CD4-positive, CD25-positive, alpha-beta regulatory T cell (primary cell): ENCODE measurements around the gene CFAP99. TPM values are rescaled to one million over a fixed set of nuclear protein-coding genes. Genes with fewer than 3 reads are reported as not detected.
A peak's percentile ranks its signal among the peaks of the same experiment; 100 is the strongest.

Source experiments
- ATAC-seq, 2 donors: fragments of 150-1000 bp; cut with Tn5 transposase; one replicate each; pipeline ENCODE4 v1.10.0; 2021; ENCODE audit warnings: low read depth in 2 of 2, moderate number of reproducible peaks in 2 of 2, moderate library complexity in 1 of 2
- DNase-seq, 3 donors: peaks; one replicate each; pipeline versions ENCODE4 v3.0.0 to v3.0.0-alpha.2; 2012 to 2022; ENCODE audit warnings: mixed read lengths in 1 of 3
- H3K27ac ChIP-seq: one replicate; pipeline ENCODE4 v1.7.0; 2013; ENCODE audit warnings: mild to moderate bottlenecking, low read length; ENCODE audit not compliant: insufficient read depth, poor library complexity, severe bottlenecking
- H3K27me3 ChIP-seq: one replicate; pipeline ENCODE4 v1.7.0; 2013; ENCODE audit warnings: low read length; ENCODE audit not compliant: control insufficient read depth, insufficient read depth
- H3K36me3 ChIP-seq: one replicate; pipeline ENCODE4 v1.7.0; 2013; ENCODE audit warnings: mild to moderate bottlenecking, low read length, moderate library complexity; ENCODE audit not compliant: control insufficient read depth, insufficient read depth
- H3K4me1 ChIP-seq: 2 replicates; pipeline ENCODE4 v1.7.0; 2013; ENCODE audit warnings: mild to moderate bottlenecking, low read length; ENCODE audit not compliant: insufficient read depth, control insufficient read depth, poor library complexity, severe bottlenecking
- H3K4me3 ChIP-seq: one replicate; pipeline ENCODE4 v1.7.0; 2013; ENCODE audit warnings: low read depth, mild to moderate bottlenecking, low read length, moderate library complexity
- H3K9me3 ChIP-seq, 2 experiments: 1 replicate in 1 of 2; 2 replicates in 1 of 2; pipeline ENCODE4 v1.7.0; 2013; ENCODE audit warnings: low read length in 2 of 2, mild to moderate bottlenecking in 1 of 2, moderate library complexity in 1 of 2; ENCODE audit not compliant: control insufficient read depth in 2 of 2
- H3K27ac Mint-ChIP-seq, 3 donors: one replicate each; pipeline ENCODE4 v1.8.0; 2020 to 2022; ENCODE audit warnings: mild to moderate bottlenecking in 3 of 3, mixed read lengths in 3 of 3, moderate library complexity in 2 of 3
- H3K27me3 Mint-ChIP-seq: one replicate; pipeline ENCODE4 v1.8.0; 2022; ENCODE audit warnings: mild to moderate bottlenecking, mixed read lengths
- H3K36me3 Mint-ChIP-seq: one replicate; pipeline ENCODE4 v1.8.0; 2020; ENCODE audit warnings: mixed read lengths
- H3K4me1 Mint-ChIP-seq, 4 donors: one replicate each; pipeline ENCODE4 v1.8.0; 2020 to 2022; ENCODE audit warnings: mixed read lengths in 4 of 4, mild to moderate bottlenecking in 1 of 4
- H3K4me3 Mint-ChIP-seq, 4 donors: one replicate each; pipeline ENCODE4 v1.8.0; 2020 to 2022; ENCODE audit warnings: mild to moderate bottlenecking in 4 of 4, mixed read lengths in 4 of 4, moderate library complexity in 3 of 4
- H3K9me3 Mint-ChIP-seq, 7 donors: one replicate each; pipeline ENCODE4 v1.8.0; 2020 to 2022; ENCODE audit warnings: mixed read lengths in 7 of 7, mild to moderate bottlenecking in 3 of 7, moderate library complexity in 2 of 7
- polyA plus RNA-seq, 4 donors: library from polyadenylated mRNA; unstranded; fragments of 300-500 nt; fragmentation: Illumina TruSeq; gene quantifications; one replicate each; pipeline ENCODE4 v1.2.3, GENCODE V29; 2021
- total RNA-seq: library from RNA; stranded (reverse); gene quantifications from one replicate; pipeline ENCODE4 v1.2.3, GENCODE V29; 2022

Gene CFAP99
- total and polyA plus RNA-seq, 5 donors from 2014 or later: 0.20 TPM; not detected in 4

GRCh38 chr4:2419814-2420213 lies 1.1 kb downstream of the CFAP99 start:
- DNase-seq: no peak
- H3K4me3 ChIP-seq: no peak overlapping the region

GRCh38 chr4:2421928-2422327 lies 3.2 kb downstream of the CFAP99 start:
- Histone ChIP-seq H3K27me3 (peaks cover 8% of the 10 kb centered on the region), H3K4me3 (no peak overlapping the region), H3K4me1 (peaks cover 19% of the 10 kb centered on the region), H3K36me3 (no peaks in the 10 kb centered on the region), H3K27ac (no peak overlapping the region), H3K9me3 (no peaks in the 10 kb centered on the region)
- DNase-seq (no peak), ATAC-seq (no peak)
- Mint-ChIP-seq H3K36me3 (no peaks in the 10 kb centered on the region), H3K27me3 (peaks cover 40% of the 10 kb centered on the region), H3K9me3 (no peaks in the 10 kb centered on the region), H3K27ac (peak overlapping the region in 1 of 3 donors; percentile 66), H3K4me1 (peaks cover 6 to 22% (median 10%) of the 10 kb centered on the region in 4 donors), H3K4me3 (no peak overlapping the region)

More at GRCh38 chr4:2419814-2420213, 1.1 kb downstream of the CFAP99 start:
- H3K36me3 Mint-ChIP-seq: no peaks in the 10 kb centered on the region
- peaks cover 6 to 39% (median 22%) of the 10 kb centered on the region in 4 donors for H3K4me1 Mint-ChIP-seq
- ATAC-seq: no peak
- H3K27ac Mint-ChIP-seq: peak overlapping the region; percentile 26 to 83 (median 83)
- H3K27me3 Mint-ChIP-seq: peaks cover 40% of the 10 kb centered on the region
- H3K27ac ChIP-seq: peak overlapping the region; percentile 93
- H3K9me3 Mint-ChIP-seq: no peaks in the 10 kb centered on the region
- H3K36me3 ChIP-seq: no peaks in the 10 kb centered on the region
- H3K4me1 ChIP-seq: peaks cover 36% of the 10 kb centered on the region
- H3K4me3 Mint-ChIP-seq: peak overlapping the region; percentile 49 to 91 (median 89)
- peaks cover 8% of the 10 kb centered on the region for H3K27me3 ChIP-seq
- H3K9me3 ChIP-seq: no peaks in the 10 kb centered on the region

DNA sequence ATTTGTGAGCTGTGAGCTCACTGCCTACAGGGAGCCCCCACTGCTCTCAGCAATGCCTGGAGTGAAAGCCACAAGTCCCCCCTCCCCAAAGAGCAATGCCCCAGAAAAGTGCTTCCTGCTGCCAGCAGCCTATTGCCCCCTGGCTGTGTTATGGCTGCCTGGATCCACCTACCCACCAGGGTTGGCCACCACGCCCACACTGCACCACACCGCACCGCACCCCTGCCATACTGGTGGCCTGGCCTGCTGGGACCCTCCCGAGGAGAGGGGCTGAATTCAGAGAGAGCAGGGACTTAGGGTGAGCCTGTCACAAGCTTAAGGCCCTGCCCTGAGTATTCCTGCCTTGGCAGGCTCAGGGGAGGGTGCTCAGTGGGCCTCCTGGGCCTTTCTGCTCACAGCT lies 4.3 kb downstream of the CFAP99 start:
- H3K27ac ChIP-seq: no peak overlapping the region
- ATAC-seq (no peak), DNase-seq (no peak)
- H3K27me3 ChIP-seq: peaks cover 8% of the 10 kb centered on the region
- no peak overlapping the region for H3K4me3 Mint-ChIP-seq
- no peaks in the 10 kb centered on the region for H3K9me3 ChIP-seq
- H3K36me3 Mint-ChIP-seq: no peaks in the 10 kb centered on the region
- H3K4me1 Mint-ChIP-seq: peaks cover 6 to 15% (median 10%) of the 10 kb centered on the region in 4 donors
- H3K27me3 Mint-ChIP-seq: peaks cover 40% of the 10 kb centered on the region
- no peaks in the 10 kb centered on the region for H3K9me3 Mint-ChIP-seq
- peaks cover 11% of the 10 kb centered on the region for H3K4me1 ChIP-seq
- H3K27ac Mint-ChIP-seq: no peak overlapping the region
- H3K4me3 ChIP-seq: no peak overlapping the region
- no peaks in the 10 kb centered on the region for H3K36me3 ChIP-seq

DNA sequence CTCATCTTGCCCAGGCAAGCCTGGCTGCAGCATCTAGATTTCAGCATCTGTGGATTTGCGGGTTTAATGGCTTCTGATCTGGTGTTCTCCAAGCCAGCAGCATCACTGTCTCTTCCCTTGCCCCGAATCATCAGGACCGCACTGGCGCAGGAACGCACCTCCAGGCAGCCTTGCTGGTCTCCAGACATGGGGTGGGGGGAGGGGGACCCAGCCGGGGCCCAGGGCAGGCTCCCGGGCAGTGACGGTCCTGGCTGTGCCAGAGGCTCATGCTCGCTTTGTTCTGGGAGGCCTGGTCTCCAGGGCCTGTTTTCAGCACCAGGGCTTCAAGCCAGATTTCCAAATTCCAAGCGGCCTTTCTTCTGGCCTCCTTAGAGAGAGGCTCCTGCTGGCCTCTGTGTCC lies 4.9 kb downstream of the CFAP99 start:
- H3K27ac ChIP-seq: no peak overlapping the region

DNA sequence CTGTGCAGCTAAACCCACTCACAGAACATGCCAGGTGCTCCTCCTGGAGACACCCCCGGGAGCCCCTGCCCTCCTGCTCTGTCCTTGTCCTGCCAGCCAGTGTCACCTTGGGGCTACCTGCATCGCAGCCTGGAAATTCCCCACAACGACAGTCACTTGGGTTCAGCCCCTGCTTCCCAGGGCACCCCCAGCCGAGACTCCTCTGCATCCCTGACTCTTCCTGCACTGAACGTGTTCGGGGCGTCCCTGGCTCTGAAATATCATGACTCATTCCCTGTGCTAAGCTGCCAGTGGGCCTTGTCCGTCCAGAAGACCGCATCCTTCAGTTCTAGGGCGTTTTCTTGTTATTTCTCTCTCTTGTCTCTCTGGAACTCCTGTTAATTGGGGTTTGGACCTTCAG lies 5.8 kb downstream of the CFAP99 start:
- Histone ChIP-seq H3K27ac (no peak overlapping the region), H3K9me3 (no peaks in the 10 kb centered on the region), H3K4me1 (peaks cover 2% of the 10 kb centered on the region), H3K36me3 (no peaks in the 10 kb centered on the region), H3K27me3 (peaks cover 8% of the 10 kb centered on the region), H3K4me3 (no peak overlapping the region)
- Mint-ChIP-seq H3K27ac (no peak overlapping the region), H3K4me1 (peaks cover 0 to 10% (median 7%) of the 10 kb centered on the region in 4 donors), H3K36me3 (no peaks in the 10 kb centered on the region), H3K9me3 (no peaks in the 10 kb centered on the region), H3K4me3 (no peak overlapping the region), H3K27me3 (peaks cover 38% of the 10 kb centered on the region)
- DNase-seq (no peak), ATAC-seq (no peak)

More for the DNA sequence above, 4.9 kb downstream of the CFAP99 start:
- ATAC-seq (no peak), DNase-seq (no peak)
- H3K4me1 Mint-ChIP-seq: peaks cover 6 to 15% (median 10%) of the 10 kb centered on the region in 4 donors
- H3K27ac Mint-ChIP-seq: no peak overlapping the region
- Histone ChIP-seq H3K4me3 (no peak overlapping the region), H3K27me3 (peaks cover 8% of the 10 kb centered on the region), H3K36me3 (no peaks in the 10 kb centered on the region), H3K9me3 (no peaks in the 10 kb centered on the region), H3K4me1 (peaks cover 10% of the 10 kb centered on the region)
- H3K9me3 Mint-ChIP-seq: no peaks in the 10 kb centered on the region
- peaks cover 40% of the 10 kb centered on the region for H3K27me3 Mint-ChIP-seq
- no peak overlapping the region for H3K4me3 Mint-ChIP-seq
- no peaks in the 10 kb centered on the region for H3K36me3 Mint-ChIP-seq

DNA sequence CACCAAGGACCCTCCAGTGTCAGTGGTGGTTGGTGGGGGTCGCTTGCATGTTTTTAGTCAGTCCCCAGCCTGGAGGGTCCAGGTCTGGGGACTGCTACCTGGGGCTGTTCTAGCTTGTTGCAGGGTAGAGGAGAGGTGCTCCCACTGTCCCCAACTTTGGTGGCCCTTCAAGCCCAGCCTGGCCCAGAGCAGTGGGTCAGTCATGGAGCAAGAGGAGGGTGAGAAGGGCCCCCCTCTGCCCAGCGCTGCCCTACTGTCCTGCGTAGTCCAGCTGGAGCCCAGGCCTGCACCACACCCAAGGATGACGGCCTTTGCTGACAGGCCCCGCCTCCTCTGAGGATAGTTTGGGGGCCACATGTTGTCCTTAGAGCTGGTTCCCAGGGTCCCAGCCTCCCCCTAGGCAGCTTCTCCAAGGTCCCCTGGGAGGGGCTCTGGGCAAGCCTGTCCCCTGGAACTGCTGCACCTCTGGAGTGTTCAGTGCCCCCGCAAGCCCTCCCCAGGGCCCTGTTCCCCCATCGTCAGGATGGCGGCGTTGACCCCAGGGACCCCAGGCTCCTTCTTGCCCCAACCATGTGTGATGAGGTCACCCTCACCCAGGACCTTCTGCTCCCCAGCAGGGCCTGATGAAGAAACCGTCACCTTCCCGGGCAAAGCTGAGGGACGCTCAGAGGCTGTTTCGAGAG lies 6.8 kb downstream of the CFAP99 start:
- H3K27ac Mint-ChIP-seq: no peak overlapping the region

DNA sequence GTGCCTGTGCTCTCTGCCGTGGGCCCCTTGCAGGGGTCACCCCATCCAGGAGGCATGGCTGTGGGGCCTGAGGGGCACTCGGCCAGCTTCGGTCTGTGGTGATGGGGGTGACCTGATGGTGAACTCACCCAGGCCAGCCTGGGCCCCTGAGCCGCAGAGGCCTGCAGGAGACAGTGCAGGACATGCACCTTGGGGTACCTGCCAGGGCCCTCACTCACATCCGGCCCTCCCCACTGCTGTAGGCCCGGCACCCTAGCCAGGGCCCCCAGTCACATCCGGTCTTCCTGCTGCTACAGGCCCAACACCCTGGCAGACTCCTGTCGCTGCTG lies 7.3 kb downstream of the CFAP99 start:
- no peak for DNase-seq
- Histone ChIP-seq H3K36me3 (no peaks in the 10 kb centered on the region), H3K9me3 (no peaks in the 10 kb centered on the region), H3K27me3 (peaks cover 4% of the 10 kb centered on the region), H3K4me1 (no peaks in the 10 kb centered on the region), H3K4me3 (no peak overlapping the region), H3K27ac (no peak overlapping the region)
- Mint-ChIP-seq H3K4me1 (peaks cover 0 to 2% (median under 1%) of the 10 kb centered on the region in 4 donors), H3K9me3 (no peaks in the 10 kb centered on the region), H3K27ac (no peak overlapping the region), H3K4me3 (no peak overlapping the region), H3K27me3 (peaks cover 34% of the 10 kb centered on the region), H3K36me3 (no peaks in the 10 kb centered on the region)
- ATAC-seq: no peak

More for the DNA sequence above, 6.8 kb downstream of the CFAP99 start:
- Histone ChIP-seq H3K27ac (no peak overlapping the region), H3K4me3 (no peak overlapping the region), H3K9me3 (no peaks in the 10 kb centered on the region), H3K4me1 (no peaks in the 10 kb centered on the region), H3K36me3 (no peaks in the 10 kb centered on the region), H3K27me3 (peaks cover 8% of the 10 kb centered on the region)
- no peak for ATAC-seq
- DNase-seq: no peak
- Mint-ChIP-seq H3K27me3 (peaks cover 36% of the 10 kb centered on the region), H3K4me1 (peaks cover 0 to 2% (median under 1%) of the 10 kb centered on the region in 4 donors), H3K36me3 (no peaks in the 10 kb centered on the region), H3K9me3 (no peaks in the 10 kb centered on the region), H3K4me3 (no peak overlapping the region)

DNA sequence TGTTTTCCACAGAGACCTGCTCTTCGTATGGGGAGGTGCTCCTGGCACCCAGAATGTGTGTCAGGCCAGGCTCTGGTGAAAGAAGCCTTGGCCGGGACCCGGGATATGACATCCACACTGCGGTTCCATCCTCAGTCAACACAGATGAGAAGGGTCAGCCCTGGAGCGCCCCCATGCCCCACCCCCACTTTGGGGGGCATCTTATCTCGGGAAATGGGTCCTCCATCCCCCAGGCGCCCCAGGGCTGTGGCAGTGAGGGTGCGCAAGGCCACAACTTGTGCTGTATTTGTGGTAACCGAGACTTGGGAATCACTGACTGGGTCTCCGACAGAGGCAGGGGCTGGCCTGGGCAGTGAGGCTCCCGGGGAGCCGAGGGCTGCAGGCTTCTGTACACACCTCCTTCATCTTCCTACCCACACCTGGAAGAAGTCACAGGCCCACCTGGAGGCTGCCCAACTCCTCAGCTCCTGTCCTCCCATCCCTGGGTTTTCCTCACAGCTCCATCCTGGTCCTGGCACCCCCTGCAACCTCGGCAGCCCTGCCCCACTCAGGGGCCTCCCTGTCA lies 8.0 kb downstream of the CFAP99 start:
- Histone ChIP-seq H3K27me3 (peaks cover 2% of the 10 kb centered on the region), H3K36me3 (no peaks in the 10 kb centered on the region), H3K4me3 (no peak overlapping the region), H3K27ac (no peak overlapping the region), H3K9me3 (no peaks in the 10 kb centered on the region), H3K4me1 (no peaks in the 10 kb centered on the region)
- DNase-seq: no peak
- ATAC-seq: no peak
- H3K27me3 Mint-ChIP-seq: peaks cover 28% of the 10 kb centered on the region
- H3K4me1 Mint-ChIP-seq: peaks cover 0 to 2% (median under 1%) of the 10 kb centered on the region in 4 donors
- no peak overlapping the region for H3K27ac Mint-ChIP-seq
- no peak overlapping the region for H3K4me3 Mint-ChIP-seq
- H3K9me3 Mint-ChIP-seq: no peaks in the 10 kb centered on the region
- H3K36me3 Mint-ChIP-seq: no peaks in the 10 kb centered on the region
